B cell (primary cell): ENCODE measurements around the gene SERGEF. TPM values are rescaled to one million over a fixed set of nuclear protein-coding genes. Genes with fewer than 3 reads are reported as not detected.
"Not testable (repeated sequence)": the region's sequence is repeated elsewhere in the genome, so short reads cannot be mapped to it uniquely, and the experiment has no call there.

Source experiments
- ATAC-seq: fragments of 200-7000 bp; cut with Tn5 transposase; one replicate; pipeline ENCODE4 v1.10.0; 2021; ENCODE audit warnings: low read depth, mild to moderate bottlenecking, moderate number of reproducible peaks, moderate library complexity
- CTCF ChIA-PET: fragments of 350-600 bp; sonication (Branson Sonifier 250); formaldehyde crosslinking; loops from one replicate; lab custom pipeline; 2021; ENCODE audit warnings: antibody characterized with exemption, inconsistent platforms; lab: Charles Lee
- POLR2A ChIA-PET: fragments of 350-600 bp; sonication (Branson Sonifier 250); formaldehyde crosslinking; loops from one replicate; lab custom pipeline; 2021; ENCODE audit warnings: antibody characterized with exemption; lab: Charles Lee
- DNase-seq: peaks from one replicate; pipeline ENCODE4 v3.0.0; 2013
- H2AFZ ChIP-seq: 2 replicates; pipeline ENCODE4 v1.6.1; 2012; ENCODE audit warnings: mild to moderate bottlenecking, low read depth, low read length; ENCODE audit not compliant: insufficient read depth, poor library complexity, severe bottlenecking
- H3K27ac ChIP-seq, 2 donors: 1 replicate in 1 of 2; 2 replicates in 1 of 2; pipeline ENCODE4 v1.5.1; 2012 to 2013; ENCODE audit warnings: low read length in 2 of 2, mild to moderate bottlenecking in 2 of 2, moderate library complexity in 1 of 2
- H3K27me3 ChIP-seq, 4 experiments: fragments of 200-600 bp in 1 of 4; sonication (generic) in 1 of 4; replicated peaks in 1 of 4; 1 replicate in 2 of 4; 2 replicates in 2 of 4; pipeline versions ENCODE4 v1.6.1 to v1.7.0; 2013 to 2016; ENCODE audit warnings: low read length in 3 of 4, mild to moderate bottlenecking in 2 of 4, mixed read lengths in 1 of 4, moderate library complexity in 1 of 4; ENCODE audit not compliant: insufficient read depth in 4 of 4, control insufficient read depth in 3 of 4; ENCODE audit errors: control extremely low read depth in 1 of 4
- H3K36me3 ChIP-seq, 2 experiments: replicated peaks in 1 of 2; 1 replicate in 1 of 2; 2 replicates in 1 of 2; pipeline versions ENCODE4 v1.6.1 to v1.7.1; 2013; ENCODE audit warnings: low read length in 1 of 2; ENCODE audit not compliant: insufficient read depth in 2 of 2, control insufficient read depth in 1 of 2; ENCODE audit errors: control extremely low read depth in 1 of 2, extremely low read depth in 1 of 2
- H3K4me1 ChIP-seq, 2 donors: fragments of 200-600 bp in 1 of 2; sonication (generic) in 1 of 2; 1 replicate in 1 of 2; 2 replicates in 1 of 2; pipeline versions ENCODE4 v1.5.1 to v1.6.1; 2013 to 2017; ENCODE audit warnings: low read length in 2 of 2; ENCODE audit not compliant: control insufficient read depth in 2 of 2, insufficient read depth in 2 of 2
- H3K4me2 ChIP-seq: replicated peaks from 2 replicates; pipeline ENCODE3; 2012; ENCODE audit warnings: mild to moderate bottlenecking, low read depth, low read length; ENCODE audit not compliant: poor library complexity, severe bottlenecking
- H3K4me3 ChIP-seq, 5 experiments: fragments of 200-600 bp in 1 of 5; sonication (generic) in 1 of 5; 1 replicate in 3 of 5; 2 replicates in 2 of 5; pipeline versions ENCODE4 v1.5.1 to v1.7.0; 2011 to 2016; ENCODE audit warnings: low read length in 4 of 5, mild to moderate bottlenecking in 4 of 5, low read depth in 2 of 5, control low read depth in 1 of 5, moderate library complexity in 1 of 5; ENCODE audit not compliant: insufficient read depth in 1 of 5; ENCODE audit errors: control extremely low read depth in 1 of 5, extremely low read depth in 1 of 5
- H3K79me2 ChIP-seq: fragments of 200-600 bp; sonication (generic); one replicate; pipeline ENCODE4 v1.6.0; 2016; ENCODE audit warnings: low read length; ENCODE audit not compliant: control insufficient read depth, insufficient read depth
- H3K9ac ChIP-seq: fragments of 200-600 bp; sonication (generic); 2 replicates; pipeline ENCODE4 v1.6.1; 2017; ENCODE audit warnings: mild to moderate bottlenecking, low read length, moderate library complexity
- H3K9me3 ChIP-seq, 3 donors: one replicate each; pipeline versions ENCODE4 v1.6.1 to v1.7.1; 2013; ENCODE audit warnings: low read length in 2 of 3; ENCODE audit not compliant: control insufficient read depth in 2 of 3, insufficient read depth in 1 of 3; ENCODE audit errors: control extremely low read depth in 1 of 3
- H4K20me1 ChIP-seq: 2 replicates; pipeline ENCODE4 v1.6.0; 2012; ENCODE audit warnings: mild to moderate bottlenecking, low read length; ENCODE audit not compliant: insufficient read depth, control insufficient read depth, poor library complexity, severe bottlenecking
- H3K27ac Mint-ChIP-seq: one replicate; pipeline ENCODE4 v1.8.0; 2021; ENCODE audit warnings: mixed read lengths
- H3K27me3 Mint-ChIP-seq: one replicate; pipeline ENCODE4 v1.8.0; 2021; ENCODE audit warnings: mixed read lengths
- H3K4me1 Mint-ChIP-seq: one replicate; pipeline ENCODE4 v1.8.0; 2021; ENCODE audit warnings: mixed read lengths
- H3K4me3 Mint-ChIP-seq: one replicate; pipeline ENCODE4 v1.8.0; 2021; ENCODE audit warnings: mixed read lengths
- H3K9me3 Mint-ChIP-seq: one replicate; pipeline ENCODE4 v1.8.0; 2022; ENCODE audit warnings: mixed read lengths; ENCODE audit not compliant: insufficient read depth
- EZH2 ChIP-seq: IDR thresholded peaks from 2 replicates; pipeline ENCODE4 v1.6.1; 2012; ENCODE audit warnings: borderline replicate concordance, low read depth, mild to moderate bottlenecking, moderate library complexity, low read length; ENCODE audit not compliant: insufficient read depth, poor library complexity, severe bottlenecking
- WGBS: methylation state at CpG from one replicate; pipeline ENCODE4 v1.1.5; 2013; ENCODE audit warnings: missing lambda C conversion rate; ENCODE audit not compliant: insufficient coverage; 5-methylcytosine and 5-hydroxymethylcytosine counted together
- intact Hi-C: fragments of 100-400 bp; cut with micrococcal nuclease; formaldehyde crosslinking; loops from one replicate; pipeline ENCODE4 v1.10.0; 2022
- polyA plus RNA-seq: library from polyadenylated mRNA; depleted of rRNA; stranded (reverse); fragments of >200 nt; gene quantifications from 2 replicates; pipeline ENCODE4 v1.2.3, GENCODE V29; 2012
- total RNA-seq, 2 donors: library from RNA; stranded (reverse); fragments of 120-200 nt in 1 of 2; gene quantifications; 1 replicate in 1 of 2; 2 replicates in 1 of 2; pipeline versions ENCODE4 v1.2.3 to v1.2.4, GENCODE V29; 2013 to 2022
- TF ChIP-seq, protein P1 (sequence below): fragments of 200-600 bp; IDR thresholded peaks from one replicate; pipeline ENCODE4 v1.8.0; 2022; ENCODE audit warnings: antibody characterized with exemption, mild to moderate bottlenecking

Gene SERGEF
- total and polyA plus RNA-seq, 2 donors (not counting 1 experiment from before 2014, with no cell fraction given), result 24.2 to 54.3 TPM

GRCh38 chr11:18000760-18001159 is 12.1 kb downstream of the SERGEF start:
- Histone ChIP-seq H3K4me2 (no peak overlapping the region), H4K20me1 (no peaks in the 10 kb centered on the region), H3K27ac (no peak overlapping the region), H3K27me3 (no peaks in the 10 kb centered on the region), H3K4me3 (no peak overlapping the region), H3K36me3 (peaks cover 5 to 78% of the 10 kb centered on the region in 2 experiments), H2AFZ (no peak overlapping the region), H3K9ac (no peak overlapping the region), H3K79me2 (no peaks in the 10 kb centered on the region), H3K9me3 (no peaks in the 10 kb centered on the region), H3K4me1 (no peaks in the 10 kb centered on the region)
- ATAC-seq (no peak), DNase-seq (no peak)
- POLR2A ChIA-PET, result no interaction called here
- TF ChIP-seq, protein P1, sequence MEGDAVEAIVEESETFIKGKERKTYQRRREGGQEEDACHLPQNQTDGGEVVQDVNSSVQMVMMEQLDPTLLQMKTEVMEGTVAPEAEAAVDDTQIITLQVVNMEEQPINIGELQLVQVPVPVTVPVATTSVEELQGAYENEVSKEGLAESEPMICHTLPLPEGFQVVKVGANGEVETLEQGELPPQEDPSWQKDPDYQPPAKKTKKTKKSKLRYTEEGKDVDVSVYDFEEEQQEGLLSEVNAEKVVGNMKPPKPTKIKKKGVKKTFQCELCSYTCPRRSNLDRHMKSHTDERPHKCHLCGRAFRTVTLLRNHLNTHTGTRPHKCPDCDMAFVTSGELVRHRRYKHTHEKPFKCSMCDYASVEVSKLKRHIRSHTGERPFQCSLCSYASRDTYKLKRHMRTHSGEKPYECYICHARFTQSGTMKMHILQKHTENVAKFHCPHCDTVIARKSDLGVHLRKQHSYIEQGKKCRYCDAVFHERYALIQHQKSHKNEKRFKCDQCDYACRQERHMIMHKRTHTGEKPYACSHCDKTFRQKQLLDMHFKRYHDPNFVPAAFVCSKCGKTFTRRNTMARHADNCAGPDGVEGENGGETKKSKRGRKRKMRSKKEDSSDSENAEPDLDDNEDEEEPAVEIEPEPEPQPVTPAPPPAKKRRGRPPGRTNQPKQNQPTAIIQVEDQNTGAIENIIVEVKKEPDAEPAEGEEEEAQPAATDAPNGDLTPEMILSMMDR, result no peak
- TF ChIP-seq EZH2, result no peak
- H3K4me1 Mint-ChIP-seq, result no peaks in the 10 kb centered on the region
- intact Hi-C loops, result no loop called here
- H3K4me3 Mint-ChIP-seq, result no peak overlapping the region
- no peaks in the 10 kb centered on the region for H3K27me3 Mint-ChIP-seq
- no peak overlapping the region for H3K27ac Mint-ChIP-seq
- WGBS, result 100% methylated on average over 1 of the region's 1 CpG
- no peaks in the 10 kb centered on the region for H3K9me3 Mint-ChIP-seq
- CTCF ChIA-PET, result no interaction called here

DNA sequence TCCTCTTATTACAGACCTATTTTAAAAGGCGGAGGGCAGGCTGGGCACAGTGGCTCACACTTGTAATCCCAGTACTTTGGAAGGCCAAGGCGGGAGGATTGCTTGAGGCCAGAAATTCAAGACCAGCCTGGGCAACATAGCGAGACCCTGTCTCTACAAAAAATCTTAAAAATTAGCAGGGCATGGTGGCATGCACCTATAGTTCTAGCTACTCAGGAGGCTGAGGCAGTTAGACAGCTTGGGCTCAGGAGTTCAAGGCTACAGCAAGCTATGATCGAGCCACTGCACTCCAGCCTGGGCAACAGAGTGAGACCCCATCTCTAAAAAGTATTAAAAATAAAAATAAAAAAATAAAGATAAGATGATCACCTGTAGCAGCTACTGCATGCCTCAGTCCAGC is 12.7 kb downstream of the SERGEF start:
- H3K9ac ChIP-seq, H3K4me3 ChIP-seq, H2AFZ ChIP-seq, H3K27me3 Mint-ChIP-seq, H3K27me3 ChIP-seq, H3K4me2 ChIP-seq, H3K9me3 Mint-ChIP-seq, H3K79me2 ChIP-seq, H3K9me3 ChIP-seq, H3K27ac Mint-ChIP-seq, H3K4me1 Mint-ChIP-seq, H4K20me1 ChIP-seq, H3K27ac ChIP-seq, H3K4me3 Mint-ChIP-seq, ATAC-seq, POLR2A ChIA-PET, DNase-seq, H3K4me1 ChIP-seq, intact Hi-C loops: not testable (repeated sequence)
- CTCF ChIA-PET, result interaction anchor here (0.5 to 0.6 kb wide), 2 partner anchors 745 to 760 kb away, joined by 3 read pairs; no protein-coding TSS in a partner anchor
- H3K36me3 ChIP-seq, result peaks cover 5 to 78% of the 10 kb centered on the region in 2 experiments
- WGBS, result 100% methylated on average over 3 of the region's 4 CpGs
